ENCODE results near the gene CTNNA2. TPM values are rescaled to one million over a fixed set of nuclear protein-coding genes. Genes with fewer than 3 reads are reported as not detected.

Gene CTNNA2
- total and polyA plus RNA-seq, 9 of the 15 experiments (the other 6 are each of a cell fraction or from before 2014, with no cell fraction given): 0.03 to 0.40 (median 0.15) TPM

GRCh38 chr2:80462654-80463053, 949.8 kb downstream of the CTNNA2 start (continued):
- TF ChIP-seq VEZF1 (CRISPR knock-in tag; IDR thresholded peaks at IDR 0.05) (no peak), ASH1L (IDR thresholded peaks at IDR 0.05; ENCODE audit: borderline replicate concordance, low read depth, partially characterized antibody) (no peak), CGGBP1 (CRISPR knock-in tag; IDR thresholded peaks at IDR 0.05) (no peak), MAX (CRISPR knock-in tag; IDR thresholded peaks at IDR 0.05) (no peak), ZNF121 (CRISPR knock-in tag; conservative IDR thresholded peaks at IDR 0.05) (no peak)

- no peak overlapping the region for H3K4me3 ChIP-seq
- no peaks in the 10 kb centered on the region for H3K27me3 ChIP-seq (ENCODE audit: control insufficient read depth in 2 of 2, insufficient read depth in 2 of 2, low read length in 2 of 2)
- H3K4me1 ChIP-seq (replicated peaks in 1 of 2; ENCODE audit: control insufficient read depth in 2 of 2, insufficient read depth in 2 of 2, low read length in 2 of 2): no peaks in the 10 kb centered on the region
- no peaks in the 10 kb centered on the region for H3K79me2 ChIP-seq (ENCODE audit: control insufficient read depth, insufficient read depth, low read length)
- H2AFZ ChIP-seq (ENCODE audit: low read depth, low read length): no peak overlapping the region
- CTCF ChIA-PET (ENCODE audit: low intra/inter-chr PET ratio): no interaction called here
- H3K36me3 ChIP-seq (ENCODE audit: control insufficient read depth, insufficient read depth, low read length): no peaks in the 10 kb centered on the region
- no peaks in the 10 kb centered on the region for H3K9me1 ChIP-seq (ENCODE audit: control insufficient read depth, insufficient read depth, low read length)
- no peak overlapping the region for H3K4me2 ChIP-seq (ENCODE audit: insufficient read depth, low read length)
- intact Hi-C loops (cut with micrococcal nuclease): no loop called here
- POLR2A ChIA-PET: interaction anchor here (0.9 kb wide), 1 partner anchor 18 kb away, joined by 3 read pairs; no protein-coding TSS in a partner anchor
- in situ Hi-C loops (cut with MboI): no loop called here
- H3K27ac ChIP-seq (ENCODE audit: extremely low read depth, low read depth, low read length): no peak overlapping the region
- DNase-seq (ENCODE audit: extremely low read depth in 1 of 4, low spot score in 3 of 4) (no peak), FAIRE-seq (no peak), ATAC-seq (no peak)
- no peak overlapping the region for H3K9ac ChIP-seq (ENCODE audit: insufficient read depth in 1 of 2, low read depth in 2 of 2, low read length in 2 of 2)
- TF ChIP-seq PHF21A (IDR thresholded peaks at IDR 0.05; ENCODE audit: borderline replicate concordance, low read depth) (no peak), NFE2L1 (tag; IDR thresholded peaks at IDR 0.05; ENCODE audit: borderline replicate concordance, low read depth) (no peak), GTF3C2 (IDR thresholded peaks at IDR 0.05; ENCODE audit: borderline replicate concordance, extremely low read depth, insufficient read length) (no peak), ELF1 (tag; IDR thresholded peaks at IDR 0.05) (no peak), BDP1 (IDR thresholded peaks at IDR 0.05; ENCODE audit: insufficient read depth, insufficient read length) (no peak)
- BruUV-seq (replicated peaks): no TSS peak
- 0% methylated on average over 1 of the region's 1 CpG for WGBS (ENCODE audit: insufficient coverage, low coverage, missing lambda C conversion rate)
- no peaks in the 10 kb centered on the region for H3K9me3 ChIP-seq (replicated peaks; ENCODE audit: control insufficient read depth, insufficient read depth, low read depth, low read length)
- H4K20me1 ChIP-seq (replicated peaks; ENCODE audit: control insufficient read depth, insufficient read depth, low read length): no peaks in the 10 kb centered on the region
Measured at GRCh38 chr2:80464275-80464674, 951.4 kb downstream of the CTNNA2 start.

Measured in K562 (cell line).